Breast epithelium (tissue), 3 donors: ENCODE measurements around the gene CBX2.

Experiments
- CTCF ChIP-seq, 3 donors: fragments of 450-650 bp; IDR thresholded peaks; one replicate each; pipeline ENCODE4 v1.5.1; 2016 to 2017; ENCODE audit warnings: antibody characterized with exemption in 3 of 3, mild to moderate bottlenecking in 3 of 3, moderate library complexity in 3 of 3
- POLR2A ChIP-seq: fragments of 450-650 bp; IDR thresholded peaks from one replicate; pipeline ENCODE4 v1.6.1; 2016; ENCODE audit warnings: antibody characterized with exemption, mild to moderate bottlenecking, moderate library complexity
- POLR2AphosphoS5 ChIP-seq, 3 donors: sonication (generic); formaldehyde crosslinking; IDR thresholded peaks; one replicate each; pipeline ENCODE4 v1.6.1; 2017; ENCODE audit warnings: antibody characterized with exemption in 3 of 3

DNA sequence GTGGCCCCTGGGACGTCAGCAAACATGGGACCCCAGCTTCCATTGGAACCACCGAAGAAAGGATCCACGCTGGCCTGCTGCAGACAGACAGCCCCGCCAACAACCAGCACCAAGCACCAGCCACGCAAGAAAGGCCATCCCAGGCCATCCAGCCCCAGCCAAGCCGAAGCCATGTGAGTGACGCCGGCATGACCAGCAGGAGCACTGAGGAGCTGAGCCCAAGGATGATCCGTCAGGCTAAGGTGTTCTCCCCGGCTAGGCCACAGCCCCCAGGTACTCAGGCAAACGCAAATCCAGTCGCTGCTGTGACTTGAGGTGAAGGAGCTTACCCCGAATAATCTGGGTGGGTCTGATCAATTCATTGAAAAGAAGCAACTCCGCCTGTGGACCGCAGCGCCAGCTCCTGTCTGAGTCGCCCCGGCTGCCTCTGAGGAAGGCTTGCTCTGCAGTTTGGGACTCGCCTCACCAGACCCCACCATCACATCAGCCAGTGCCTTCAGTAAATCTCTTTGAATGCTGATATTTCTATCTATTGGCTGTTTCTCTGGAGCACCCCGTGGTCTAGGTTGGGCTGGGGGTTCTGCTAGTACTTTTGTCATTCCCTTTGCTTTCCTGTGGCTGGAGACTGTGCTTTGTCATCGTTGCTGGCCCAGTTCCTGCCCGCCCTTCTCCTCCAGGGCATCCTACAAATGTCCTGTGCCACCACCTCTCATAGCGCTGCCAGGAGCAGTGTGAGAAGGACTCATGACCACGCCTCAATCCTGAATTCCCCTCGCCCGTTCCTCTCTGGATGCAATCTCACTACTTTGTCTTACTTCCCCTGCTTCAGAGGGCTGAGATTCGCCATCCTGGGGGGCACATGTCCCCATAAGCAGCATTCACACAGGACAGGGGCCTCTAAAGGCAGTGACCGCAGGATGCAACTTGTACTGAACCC, 8.1 kb upstream of the CBX2 start:
- no peak for TF ChIP-seq CTCF (IDR thresholded peaks at IDR 0.05)
- TF ChIP-seq POLR2A: no peak
- TF ChIP-seq POLR2AphosphoS5 (IDR thresholded peaks at IDR 0.05): no peak
